Measurements from ENCODE around the gene METRNL. TPM values are rescaled to one million over a fixed set of nuclear protein-coding genes. Genes with fewer than 3 reads are reported as not detected.

Gene METRNL
- total RNA-seq, 1 donor from 2014 or later, result 59.8 TPM

DNA sequence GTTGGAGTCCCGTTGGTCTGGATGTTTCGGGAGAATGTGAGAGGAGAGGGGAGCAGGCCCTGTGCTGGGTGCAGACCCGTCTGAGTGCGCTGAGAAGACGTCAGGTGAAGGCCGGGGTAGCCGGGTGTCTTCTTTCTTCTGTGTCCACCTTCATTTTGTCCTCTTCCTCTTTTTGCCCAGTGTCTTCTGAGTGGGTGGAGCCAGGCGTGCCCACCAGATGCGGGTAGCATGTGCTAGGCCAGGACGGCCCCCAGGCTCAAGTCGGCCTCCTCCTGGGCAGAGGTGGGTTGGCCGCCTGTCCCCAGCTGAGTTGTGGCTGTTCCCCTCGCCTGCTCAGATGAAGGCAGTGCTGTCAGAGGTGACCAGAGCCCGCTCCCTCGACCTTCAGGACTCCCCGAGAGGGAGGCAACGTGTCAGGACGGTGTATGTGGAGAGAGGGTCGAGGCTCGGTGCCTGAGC lies 3.5 kb downstream of the METRNL start:
- Histone ChIP-seq H3K27ac (peak overlapping the region; percentile 84), H3K4me1 (peaks cover 64% of the 10 kb centered on the region)
- intact Hi-C loops (cut with DNase I), result no loop called here

DNA sequence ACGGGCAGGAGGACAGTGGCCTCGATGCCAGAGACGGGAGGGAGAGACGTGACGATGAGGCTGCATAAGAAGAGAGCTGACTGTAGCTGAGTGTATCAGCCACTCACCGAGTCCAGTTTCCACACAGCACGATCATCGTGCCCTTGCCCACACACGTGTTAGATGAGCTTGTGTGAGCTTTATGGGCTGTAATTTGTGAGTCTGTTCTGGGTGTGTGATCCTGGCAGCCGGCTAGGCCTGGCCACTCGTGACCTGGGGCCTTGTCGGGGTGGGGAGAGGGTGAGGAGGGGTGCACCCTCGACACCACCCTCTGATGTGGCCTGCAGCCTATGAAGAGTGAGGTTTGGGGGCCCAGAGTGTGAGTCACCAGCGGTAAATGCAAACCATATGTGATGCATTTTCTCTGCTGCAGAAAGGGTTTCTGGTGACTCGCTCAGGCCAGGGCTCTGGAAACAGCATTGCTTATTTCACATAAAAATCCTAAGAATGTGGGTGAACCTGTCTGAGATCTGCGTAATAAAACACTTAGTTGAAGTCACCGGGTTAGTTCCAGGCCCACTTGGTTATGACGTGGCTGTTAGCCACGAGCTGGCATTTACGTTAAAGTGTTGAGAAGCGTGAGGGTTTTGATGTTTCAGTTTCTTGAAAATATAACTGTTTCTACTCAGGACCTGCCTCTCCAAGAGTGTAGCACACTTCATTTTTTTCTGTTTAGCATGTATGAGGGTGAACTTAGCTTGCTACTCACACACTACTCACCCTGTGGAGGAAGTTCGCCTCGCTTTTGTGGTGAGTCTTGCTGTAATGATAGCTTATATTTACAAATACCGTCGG lies 4.2 kb downstream of the METRNL start:
- H3K4me3 ChIP-seq, result peak overlapping the region; percentile 11

More for the DNA sequence above, 3.5 kb downstream of the METRNL start:
- H3K9me3 ChIP-seq, result no peaks in the 10 kb centered on the region
- ATAC-seq (no peak), DNase-seq (no peak)
- no peaks in the 10 kb centered on the region for H3K27me3 ChIP-seq (ENCODE audit: low read depth)
- H3K36me3 ChIP-seq, result peaks cover 20% of the 10 kb centered on the region
- TF ChIP-seq, protein P1, sequence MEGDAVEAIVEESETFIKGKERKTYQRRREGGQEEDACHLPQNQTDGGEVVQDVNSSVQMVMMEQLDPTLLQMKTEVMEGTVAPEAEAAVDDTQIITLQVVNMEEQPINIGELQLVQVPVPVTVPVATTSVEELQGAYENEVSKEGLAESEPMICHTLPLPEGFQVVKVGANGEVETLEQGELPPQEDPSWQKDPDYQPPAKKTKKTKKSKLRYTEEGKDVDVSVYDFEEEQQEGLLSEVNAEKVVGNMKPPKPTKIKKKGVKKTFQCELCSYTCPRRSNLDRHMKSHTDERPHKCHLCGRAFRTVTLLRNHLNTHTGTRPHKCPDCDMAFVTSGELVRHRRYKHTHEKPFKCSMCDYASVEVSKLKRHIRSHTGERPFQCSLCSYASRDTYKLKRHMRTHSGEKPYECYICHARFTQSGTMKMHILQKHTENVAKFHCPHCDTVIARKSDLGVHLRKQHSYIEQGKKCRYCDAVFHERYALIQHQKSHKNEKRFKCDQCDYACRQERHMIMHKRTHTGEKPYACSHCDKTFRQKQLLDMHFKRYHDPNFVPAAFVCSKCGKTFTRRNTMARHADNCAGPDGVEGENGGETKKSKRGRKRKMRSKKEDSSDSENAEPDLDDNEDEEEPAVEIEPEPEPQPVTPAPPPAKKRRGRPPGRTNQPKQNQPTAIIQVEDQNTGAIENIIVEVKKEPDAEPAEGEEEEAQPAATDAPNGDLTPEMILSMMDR (IDR thresholded peaks at IDR 0.05), result no peak
- peak overlapping the region; percentile 11 for H3K4me3 ChIP-seq

DNA sequence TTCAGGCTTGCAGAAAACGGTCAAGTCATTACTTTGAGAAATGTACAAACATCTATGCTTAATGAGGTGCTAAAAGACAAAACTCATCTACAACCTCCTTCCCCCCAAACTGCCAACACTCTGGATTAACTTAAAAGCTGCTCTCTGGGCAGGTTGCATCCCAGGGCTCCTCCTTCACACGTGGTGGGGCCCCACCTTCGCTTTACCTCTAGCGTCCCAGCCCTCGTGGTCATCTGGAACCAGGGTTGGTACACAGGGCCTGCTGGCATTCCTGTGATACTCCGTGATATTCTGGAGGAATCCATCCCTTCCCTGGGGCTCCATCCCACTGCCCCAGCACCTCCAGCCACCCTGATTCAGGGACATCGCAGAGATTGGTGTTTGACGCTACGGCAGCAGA lies 4.8 kb downstream of the METRNL start:
- no peak for ATAC-seq
- H3K27me3 ChIP-seq (ENCODE audit: low read depth), result no peaks in the 10 kb centered on the region
- DNase-seq, result no peak
- intact Hi-C loops (cut with DNase I), result no loop called here
- peaks cover 25% of the 10 kb centered on the region for H3K36me3 ChIP-seq
- peaks cover 69% of the 10 kb centered on the region for H3K4me1 ChIP-seq
- no peaks in the 10 kb centered on the region for H3K9me3 ChIP-seq
- TF ChIP-seq, protein P1 (IDR thresholded peaks at IDR 0.05), result no peak
- H3K27ac ChIP-seq, result peak overlapping the region; percentile 84
- peak overlapping the region; percentile 25 for H3K4me3 ChIP-seq

More for the DNA sequence above, 4.2 kb downstream of the METRNL start:
- Histone ChIP-seq H3K27ac (peak overlapping the region; percentile 84), H3K9me3 (no peaks in the 10 kb centered on the region), H3K4me1 (peaks cover 65% of the 10 kb centered on the region), H3K36me3 (peaks cover 25% of the 10 kb centered on the region), H3K27me3 (ENCODE audit: low read depth) (no peaks in the 10 kb centered on the region)
- ATAC-seq (peak; percentile 3 to 39), DNase-seq (no peak)
- intact Hi-C loops (cut with DNase I), result no loop called here
- TF ChIP-seq, protein P1 (IDR thresholded peaks at IDR 0.05), result no peak

DNA sequence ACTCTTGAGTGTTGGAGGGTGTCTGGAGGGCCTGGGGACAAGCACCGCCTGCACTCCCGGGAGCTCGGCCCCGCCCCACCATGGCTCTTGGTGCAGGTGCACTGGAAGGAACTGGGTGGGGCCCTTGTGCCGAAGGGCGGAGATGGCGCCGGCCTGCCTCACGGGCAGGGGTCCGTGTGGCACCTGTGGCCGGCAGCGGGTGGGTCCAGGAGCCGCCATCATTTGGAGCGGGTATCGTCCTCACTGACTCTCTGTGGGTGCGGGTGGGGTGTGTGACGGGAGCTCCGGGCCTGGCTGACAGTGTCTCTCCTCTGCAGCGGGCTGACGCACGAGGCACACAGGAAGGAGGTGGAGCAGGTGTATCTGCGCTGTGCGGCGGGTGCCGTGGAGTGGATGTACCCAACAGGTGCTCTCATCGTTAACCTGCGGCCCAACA lies 5.2 kb downstream of the METRNL start:
- DNase-seq (peak; percentile 91), ATAC-seq (peak; percentile 76 to 78)
- peak overlapping the region; percentile 25 for H3K4me3 ChIP-seq
- no peaks in the 10 kb centered on the region for H3K27me3 ChIP-seq (ENCODE audit: low read depth)
- peaks cover 74% of the 10 kb centered on the region for H3K4me1 ChIP-seq
- H3K27ac ChIP-seq, result peak overlapping the region; percentile 84
- no peaks in the 10 kb centered on the region for H3K9me3 ChIP-seq
- TF ChIP-seq, protein P1 (IDR thresholded peaks at IDR 0.05), result no peak
- H3K36me3 ChIP-seq, result peaks cover 25% of the 10 kb centered on the region
- intact Hi-C loops (cut with DNase I), result no loop called here

DNA sequence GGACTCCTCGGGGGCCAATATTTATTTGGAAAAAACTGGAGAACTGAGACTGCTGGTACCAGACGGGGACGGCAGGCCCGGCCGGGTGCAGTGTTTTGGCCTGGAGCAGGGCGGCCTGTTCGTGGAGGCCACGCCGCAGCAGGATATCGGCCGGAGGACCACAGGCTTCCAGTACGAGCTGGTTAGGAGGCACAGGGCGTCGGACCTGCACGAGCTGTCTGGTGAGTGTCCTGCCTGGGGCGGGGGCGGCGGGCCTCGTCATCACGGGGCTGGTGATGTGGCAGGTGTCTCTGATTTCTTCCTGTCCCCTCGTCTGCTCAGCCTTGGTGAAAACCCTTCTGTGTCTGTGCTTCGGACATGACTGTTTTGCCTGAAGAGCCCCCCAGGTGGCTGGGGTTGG lies 5.7 kb downstream of the METRNL start:
- Histone ChIP-seq H3K27me3 (ENCODE audit: low read depth) (no peaks in the 10 kb centered on the region), H3K9me3 (no peaks in the 10 kb centered on the region), H3K4me1 (peaks cover 77% of the 10 kb centered on the region), H3K27ac (peak overlapping the region; percentile 84), H3K36me3 (peaks cover 25% of the 10 kb centered on the region), H3K4me3 (peak overlapping the region; percentile 25)
- intact Hi-C loops (cut with DNase I), result no loop called here
- DNase-seq (no peak), ATAC-seq (no peak)
- TF ChIP-seq, protein P1 (IDR thresholded peaks at IDR 0.05), result no peak

All from lower lobe of right lung (tissue), 2 donors.